GM12875 (cell line): ENCODE data around the gene SMARCC1.

Experiments
- H3K4me3 ChIP-seq: one replicate; pipeline ENCODE4 v1.5.1; 2011; ENCODE audit warnings: low read depth, low read length, control low read depth
- TF ChIP-seq, protein P1 (sequence below): IDR thresholded peaks from 2 replicates; pipeline ENCODE4 v1.5.1; 2011; ENCODE audit warnings: low read depth, mild to moderate bottlenecking, control low read depth, inconsistent platforms, low read length, moderate library complexity, borderline replicate concordance; ENCODE audit not compliant: insufficient read depth

The SMARCC1 gene

DNA sequence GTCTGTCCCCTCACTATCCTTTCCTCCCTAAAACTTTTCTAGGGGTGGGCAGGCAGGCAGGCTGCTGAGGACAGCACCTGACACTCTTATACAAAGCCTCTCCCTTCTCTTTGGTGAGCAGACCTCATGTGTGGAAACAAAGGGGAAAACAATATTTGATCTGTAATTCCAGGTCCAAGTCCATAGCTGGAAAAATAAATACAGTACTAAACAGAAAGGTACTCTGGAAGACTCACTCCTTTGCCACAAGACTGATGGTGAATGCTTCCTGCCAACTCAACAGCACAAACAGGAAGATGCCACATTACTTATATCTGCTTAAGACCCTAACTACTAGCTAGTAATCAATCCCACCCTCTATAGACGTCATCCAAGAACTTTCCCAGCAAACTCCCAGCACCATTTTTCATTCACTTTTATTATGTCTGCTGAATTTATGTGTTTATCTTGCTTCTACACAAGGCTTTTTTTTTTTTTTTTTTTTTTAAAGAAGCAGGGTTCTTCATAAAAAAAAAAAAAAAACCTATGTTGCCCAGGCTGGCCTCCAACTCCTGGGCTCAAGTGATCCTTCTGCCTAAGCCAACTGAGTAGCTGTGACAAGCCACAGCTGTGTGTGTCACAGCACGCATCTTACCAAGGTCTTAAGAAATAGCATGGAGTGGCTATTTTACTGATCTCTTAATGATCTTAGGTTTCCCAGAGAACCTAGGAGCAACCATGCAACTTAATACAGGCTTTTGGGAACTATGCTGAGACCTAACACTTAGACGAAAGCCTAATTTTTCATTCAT is 158.8 kb downstream of the SMARCC1 start:
- TF ChIP-seq, protein P1, sequence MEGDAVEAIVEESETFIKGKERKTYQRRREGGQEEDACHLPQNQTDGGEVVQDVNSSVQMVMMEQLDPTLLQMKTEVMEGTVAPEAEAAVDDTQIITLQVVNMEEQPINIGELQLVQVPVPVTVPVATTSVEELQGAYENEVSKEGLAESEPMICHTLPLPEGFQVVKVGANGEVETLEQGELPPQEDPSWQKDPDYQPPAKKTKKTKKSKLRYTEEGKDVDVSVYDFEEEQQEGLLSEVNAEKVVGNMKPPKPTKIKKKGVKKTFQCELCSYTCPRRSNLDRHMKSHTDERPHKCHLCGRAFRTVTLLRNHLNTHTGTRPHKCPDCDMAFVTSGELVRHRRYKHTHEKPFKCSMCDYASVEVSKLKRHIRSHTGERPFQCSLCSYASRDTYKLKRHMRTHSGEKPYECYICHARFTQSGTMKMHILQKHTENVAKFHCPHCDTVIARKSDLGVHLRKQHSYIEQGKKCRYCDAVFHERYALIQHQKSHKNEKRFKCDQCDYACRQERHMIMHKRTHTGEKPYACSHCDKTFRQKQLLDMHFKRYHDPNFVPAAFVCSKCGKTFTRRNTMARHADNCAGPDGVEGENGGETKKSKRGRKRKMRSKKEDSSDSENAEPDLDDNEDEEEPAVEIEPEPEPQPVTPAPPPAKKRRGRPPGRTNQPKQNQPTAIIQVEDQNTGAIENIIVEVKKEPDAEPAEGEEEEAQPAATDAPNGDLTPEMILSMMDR, result no peak
- no peak overlapping the region for H3K4me3 ChIP-seq

DNA sequence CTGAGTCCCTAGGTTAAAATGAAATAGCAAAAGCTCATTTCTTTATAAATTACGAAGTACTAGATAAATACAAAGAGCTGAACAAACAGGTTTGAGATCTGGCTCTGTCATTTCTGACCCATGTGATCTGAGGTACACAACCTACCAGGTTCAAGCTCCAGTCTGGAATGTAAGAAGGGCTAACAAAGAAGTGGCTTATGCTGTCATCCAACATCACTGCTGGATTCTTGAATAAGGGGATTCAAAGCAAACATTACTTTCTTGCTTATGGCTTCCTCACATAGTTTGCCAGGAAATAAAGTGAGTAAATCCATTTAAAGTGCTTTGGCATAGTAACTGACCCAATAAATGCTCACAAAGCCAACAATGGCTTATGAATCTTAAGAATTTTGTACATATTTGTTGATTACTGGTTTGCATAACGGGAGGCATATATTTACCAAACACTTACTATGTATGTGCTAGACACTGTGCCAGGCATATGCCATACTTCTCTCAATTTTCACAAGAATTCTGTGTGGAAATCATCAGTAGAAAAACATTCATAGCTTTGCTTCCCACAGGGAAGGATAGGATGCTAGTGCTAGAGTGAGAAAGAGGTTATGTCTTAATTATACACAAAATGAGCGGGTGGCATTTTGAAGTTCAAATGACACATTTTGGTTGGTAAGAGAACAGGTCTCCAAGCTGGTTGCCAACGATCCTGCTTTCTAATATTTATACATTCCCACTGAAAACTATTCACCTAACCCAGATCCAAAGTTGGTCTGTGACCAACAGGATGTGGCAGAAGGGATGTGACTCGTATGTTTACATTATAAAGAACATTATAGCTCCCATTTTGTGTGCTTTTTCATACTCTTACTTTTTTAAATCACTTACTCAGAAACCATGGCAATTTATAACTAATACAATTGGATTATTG is 164.3 kb downstream of the SMARCC1 start:
- TF ChIP-seq, protein P1, result no peak
- no peak overlapping the region for H3K4me3 ChIP-seq

DNA sequence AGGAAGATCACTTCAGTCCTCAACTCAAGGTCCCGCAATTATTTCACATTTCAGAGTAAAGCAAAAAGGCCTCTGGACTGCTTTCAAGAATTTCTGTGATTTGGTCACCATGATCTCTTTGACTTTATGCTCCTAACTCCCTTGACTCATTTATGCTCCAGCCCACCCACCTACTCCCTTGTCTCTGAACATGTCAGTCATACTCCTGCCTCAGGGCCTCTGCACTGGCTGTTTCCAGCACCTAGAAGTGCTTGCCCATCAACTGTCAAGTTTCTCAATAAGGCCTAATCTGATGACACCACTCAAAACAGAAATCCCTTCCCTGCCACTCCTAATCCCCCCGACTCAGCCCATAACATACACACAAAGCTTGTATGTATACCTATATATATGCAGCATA is 166.9 kb downstream of the SMARCC1 start:
- TF ChIP-seq, protein P1, result no peak
- H3K4me3 ChIP-seq, result no peak overlapping the region

DNA sequence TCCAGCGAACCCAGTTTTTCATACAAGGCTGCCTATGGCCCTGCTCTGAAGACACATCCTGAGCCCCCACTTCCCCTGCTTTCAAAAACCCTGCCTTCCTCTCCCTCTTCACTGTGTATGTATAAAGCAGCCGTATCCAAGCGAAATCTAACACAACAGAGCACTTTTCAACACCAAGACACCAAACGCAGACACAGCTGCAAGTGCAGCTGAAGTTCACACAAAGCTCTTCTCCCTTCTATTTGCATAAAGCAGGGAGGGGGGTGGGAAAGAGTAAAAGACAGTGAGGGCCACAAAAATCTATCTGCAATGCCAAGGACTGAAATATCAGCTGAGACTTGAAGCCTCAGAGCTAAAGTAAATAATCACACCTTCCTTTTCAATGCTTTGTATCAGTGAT is 168.0 kb downstream of the SMARCC1 start:
- TF ChIP-seq, protein P1, result no peak
- H3K4me3 ChIP-seq, result no peak overlapping the region

DNA sequence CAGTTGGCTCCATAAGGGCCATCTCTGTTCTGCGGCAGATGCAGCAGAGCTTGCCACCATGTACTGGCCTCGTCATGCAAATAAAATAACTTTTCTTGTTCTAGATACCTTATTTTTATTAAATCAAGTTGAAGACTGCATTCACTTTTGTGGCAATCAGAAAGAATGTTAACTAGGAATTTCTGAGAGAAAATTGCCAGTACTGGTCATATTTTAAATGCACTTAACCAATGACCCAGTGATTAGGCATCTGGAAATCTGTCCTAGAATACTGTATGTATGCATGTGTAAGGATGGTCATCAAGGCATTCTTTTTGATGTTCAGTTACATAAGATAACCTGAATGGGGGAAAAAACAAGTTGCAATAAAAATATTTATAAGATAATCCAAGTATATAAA is 168.8 kb downstream of the SMARCC1 start:
- TF ChIP-seq, protein P1, result no peak
- H3K4me3 ChIP-seq, result no peak overlapping the region

DNA sequence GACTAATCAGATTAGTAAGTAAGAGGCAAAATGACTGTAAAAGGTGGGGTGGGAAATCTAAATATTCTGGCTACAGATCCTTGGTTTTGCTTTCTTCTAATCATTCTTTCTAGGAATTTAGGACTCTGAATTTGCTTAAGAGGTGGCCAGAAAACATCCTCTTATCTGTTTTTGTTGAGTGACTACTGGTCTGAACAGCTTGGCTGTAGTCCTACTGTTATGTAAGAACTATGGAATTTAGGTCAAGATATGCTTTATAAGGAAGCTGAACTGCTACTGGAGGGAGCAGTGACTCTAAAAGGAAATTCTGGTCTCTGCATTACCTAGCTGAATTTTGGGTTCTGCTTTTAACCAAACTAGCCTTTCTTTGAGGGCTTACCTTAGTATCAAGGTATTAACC is 169.5 kb downstream of the SMARCC1 start:
- TF ChIP-seq, protein P1, result no peak
- no peak overlapping the region for H3K4me3 ChIP-seq
